Lung (tissue), 16 donors: ENCODE results near the gene SNCAIP. TPM values are rescaled to one million over a fixed set of nuclear protein-coding genes. Genes with fewer than 3 reads are reported as not detected.

Experiments
- ATAC-seq: fragments of 200-7000 bp; cut with Tn5 transposase; one replicate; pipeline ENCODE4 v1.9.1; 2020; ENCODE audit warnings: moderate number of reproducible peaks; ENCODE audit not compliant: insufficient read depth, low FRiP score
- DNase-seq, 3 donors: peaks; one replicate each; pipeline ENCODE4 v3.0.0-alpha.2; 2013 to 2017
- H3K27ac ChIP-seq, 2 donors: one replicate each; pipeline ENCODE4 v1.5.1; 2013; ENCODE audit warnings: mild to moderate bottlenecking in 2 of 2, moderate library complexity in 2 of 2, control low read depth in 1 of 2, inconsistent platforms in 1 of 2, low read depth in 1 of 2, low read length in 1 of 2
- H3K27me3 ChIP-seq, 3 donors: one replicate each; pipeline ENCODE4 v1.5.1; 2013; ENCODE audit warnings: low read length in 2 of 3; ENCODE audit not compliant: control insufficient read depth in 3 of 3, insufficient read depth in 3 of 3
- H3K36me3 ChIP-seq, 4 donors: one replicate each; pipeline ENCODE4 v1.5.1; 2013; ENCODE audit warnings: low read length in 4 of 4, mild to moderate bottlenecking in 1 of 4, moderate library complexity in 1 of 4; ENCODE audit not compliant: control insufficient read depth in 4 of 4, insufficient read depth in 4 of 4
- H3K4me1 ChIP-seq, 5 donors: one replicate each; pipeline ENCODE4 v1.5.1; 2013; ENCODE audit warnings: low read length in 5 of 5, mild to moderate bottlenecking in 2 of 5, moderate library complexity in 1 of 5; ENCODE audit not compliant: control insufficient read depth in 5 of 5, insufficient read depth in 5 of 5
- H3K4me3 ChIP-seq: one replicate; pipeline ENCODE4 v1.5.1; 2013; ENCODE audit warnings: mild to moderate bottlenecking, control low read depth, moderate library complexity
- H3K9ac ChIP-seq, 2 donors: one replicate each; pipeline ENCODE4 v1.5.1; 2013; ENCODE audit warnings: low read length in 2 of 2, control low read depth in 1 of 2; ENCODE audit not compliant: insufficient read depth in 1 of 2
- H3K9me3 ChIP-seq, 4 donors: one replicate each; pipeline ENCODE4 v1.5.1; 2013; ENCODE audit warnings: low read length in 3 of 4, mild to moderate bottlenecking in 1 of 4, moderate library complexity in 1 of 4; ENCODE audit not compliant: control insufficient read depth in 4 of 4, insufficient read depth in 3 of 4
- WGBS, 2 donors: extraction: QIAGEN DNeasy Blood & Tissue Kit; methylation state at CpG; one replicate each; pipeline ENCODE4 v1.1.7; 2013; 5-methylcytosine and 5-hydroxymethylcytosine counted together
- long read RNA-seq, 5 donors: transcript quantifications; one replicate each; lab custom pipeline, GENCODE V29; 2026
- polyA plus RNA-seq, 2 donors: library from polyadenylated mRNA; stranded (reverse); fragments of 200-250 nt; gene quantifications; one replicate each; pipeline ENCODE4 v1.2.1, GENCODE V29; 2013
- total RNA-seq, 2 donors: library from RNA; depleted of rRNA in 1 of 2; stranded (reverse); fragments of >200 nt in 1 of 2; gene quantifications; one replicate each; pipeline ENCODE4 v1.2.1, GENCODE V29; 2014 to 2021
- TF ChIP-seq, protein P1 (sequence below): IDR thresholded peaks from 2 replicates; pipeline ENCODE4 v1.5.1; 2012; ENCODE audit warnings: mild to moderate bottlenecking; ENCODE audit errors: control extremely low read depth, extremely low read depth
- donor health status: control.
- donor health status: control.
- donor health status: Bipolar disorder and iron deficiency.
- donor health status: healthy.
- donor health status: DM: yes; HTN: yes; CAD: no.

Gene SNCAIP
- total RNA-seq: 10 to 100 TPM in 1 of 2 donors, 1 to 10 TPM in 1; 6.5 to 25.7 TPM
- 1 to 10 TPM; 1.4 to 3.0 TPM for polyA plus RNA-seq
- long read RNA-seq, donor 1, partial matches to known transcripts: 0 of 5 reads
- long read RNA-seq, donor 1, other reads (novel, unspliced or antisense): 0 of 5 reads
- long read RNA-seq, donor 2, partial matches to known transcripts: 0 of 2 reads
- long read RNA-seq, donor 2, other reads (novel, unspliced or antisense): 0 of 2 reads
- long read RNA-seq, donor 3: 0 reads
- long read RNA-seq, donor 4, partial matches to known transcripts: 0 of 1 reads
- long read RNA-seq, donor 4, other reads (novel, unspliced or antisense): 0 of 1 reads
- long read RNA-seq, donor 5, partial matches to known transcripts: 14 of 15 reads
- long read RNA-seq, donor 5, other reads (novel, unspliced or antisense): 0 of 15 reads

GRCh38 chr5:122311961-122312590 is at the start of gene SNCAIP:
Gene SNCAIP (plus strand): TSS chr5:122312237. CDS start chr5:122391135, 78,898 bp downstream.
- WGBS, 2 donors: 0 to 1% methylated on average over 48 to 78 of the region's 78 CpGs
- Histone ChIP-seq H3K27me3 (peaks cover 0 to 7% (median 0%) of the 10 kb centered on the region in 3 donors), H3K27ac (peak within 1 kb of the TSS in 1 of 2 donors; percentile 27), H3K4me3 (peak within 1 kb of the TSS; percentile 66), H3K9me3 (no peaks in the 10 kb centered on the region), H3K36me3 (peaks cover 0 to 4% (median 0%) of the 10 kb centered on the region in 4 donors), H3K9ac (peak within 1 kb of the TSS; percentile 79 to 92), H3K4me1 (peaks cover 0 to 16% (median 0%) of the 10 kb centered on the region in 5 donors)
- DNase-seq: peak in 2 of 3 donors; percentile 78 to 80
- TF ChIP-seq, protein P1, sequence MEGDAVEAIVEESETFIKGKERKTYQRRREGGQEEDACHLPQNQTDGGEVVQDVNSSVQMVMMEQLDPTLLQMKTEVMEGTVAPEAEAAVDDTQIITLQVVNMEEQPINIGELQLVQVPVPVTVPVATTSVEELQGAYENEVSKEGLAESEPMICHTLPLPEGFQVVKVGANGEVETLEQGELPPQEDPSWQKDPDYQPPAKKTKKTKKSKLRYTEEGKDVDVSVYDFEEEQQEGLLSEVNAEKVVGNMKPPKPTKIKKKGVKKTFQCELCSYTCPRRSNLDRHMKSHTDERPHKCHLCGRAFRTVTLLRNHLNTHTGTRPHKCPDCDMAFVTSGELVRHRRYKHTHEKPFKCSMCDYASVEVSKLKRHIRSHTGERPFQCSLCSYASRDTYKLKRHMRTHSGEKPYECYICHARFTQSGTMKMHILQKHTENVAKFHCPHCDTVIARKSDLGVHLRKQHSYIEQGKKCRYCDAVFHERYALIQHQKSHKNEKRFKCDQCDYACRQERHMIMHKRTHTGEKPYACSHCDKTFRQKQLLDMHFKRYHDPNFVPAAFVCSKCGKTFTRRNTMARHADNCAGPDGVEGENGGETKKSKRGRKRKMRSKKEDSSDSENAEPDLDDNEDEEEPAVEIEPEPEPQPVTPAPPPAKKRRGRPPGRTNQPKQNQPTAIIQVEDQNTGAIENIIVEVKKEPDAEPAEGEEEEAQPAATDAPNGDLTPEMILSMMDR: no peak
- peak; percentile 42 for ATAC-seq

- Histone ChIP-seq H3K9me3 (peaks cover 0 to 4% (median 0%) of the 10 kb centered on the region in 4 donors), H3K4me1 (peaks cover 0 to 4% (median 0%) of the 10 kb centered on the region in 5 donors), H3K4me3 (no peak overlapping the region), H3K27me3 (no peaks in the 10 kb centered on the region), H3K36me3 (no peaks in the 10 kb centered on the region), H3K9ac (no peak overlapping the region), H3K27ac (no peak overlapping the region)
- TF ChIP-seq, protein P1: no peak
- ATAC-seq (no peak), DNase-seq (no peak)
Observed at GRCh38 chr5:122263352-122264030, 48.5 kb upstream of the SNCAIP start.

DNA sequence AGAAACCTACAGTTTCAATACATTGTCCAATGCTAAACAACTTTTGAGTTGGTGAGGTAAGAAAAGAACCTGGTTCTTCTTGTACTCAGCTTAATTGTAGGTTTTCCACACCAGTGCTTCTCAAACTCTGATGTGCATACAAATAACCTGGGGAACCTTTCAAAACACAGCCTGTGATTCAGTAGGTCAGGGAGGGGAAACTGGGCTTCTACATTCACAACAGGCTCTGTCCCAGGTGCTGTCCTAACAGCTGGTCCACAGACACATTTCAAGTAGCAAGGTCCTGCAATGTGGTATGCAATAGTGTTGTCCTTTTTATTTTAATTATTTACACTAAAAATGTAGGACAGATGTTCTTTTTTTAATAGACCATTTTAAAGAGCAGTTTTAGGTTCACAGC is 47.4 kb upstream of the SNCAIP start:
- no peaks in the 10 kb centered on the region for H3K27me3 ChIP-seq
- TF ChIP-seq, protein P1: no peak
- ATAC-seq: no peak
- DNase-seq: no peak
- H3K27ac ChIP-seq: no peak overlapping the region
- peaks cover 0 to 4% (median 0%) of the 10 kb centered on the region in 5 donors for H3K4me1 ChIP-seq
- peaks cover 0 to 4% (median 0%) of the 10 kb centered on the region in 4 donors for H3K9me3 ChIP-seq
- H3K4me3 ChIP-seq: no peak overlapping the region
- no peaks in the 10 kb centered on the region for H3K36me3 ChIP-seq
- H3K9ac ChIP-seq: no peak overlapping the region
